ENCODE results near the gene CPT1A.

Gene CPT1A

DNA sequence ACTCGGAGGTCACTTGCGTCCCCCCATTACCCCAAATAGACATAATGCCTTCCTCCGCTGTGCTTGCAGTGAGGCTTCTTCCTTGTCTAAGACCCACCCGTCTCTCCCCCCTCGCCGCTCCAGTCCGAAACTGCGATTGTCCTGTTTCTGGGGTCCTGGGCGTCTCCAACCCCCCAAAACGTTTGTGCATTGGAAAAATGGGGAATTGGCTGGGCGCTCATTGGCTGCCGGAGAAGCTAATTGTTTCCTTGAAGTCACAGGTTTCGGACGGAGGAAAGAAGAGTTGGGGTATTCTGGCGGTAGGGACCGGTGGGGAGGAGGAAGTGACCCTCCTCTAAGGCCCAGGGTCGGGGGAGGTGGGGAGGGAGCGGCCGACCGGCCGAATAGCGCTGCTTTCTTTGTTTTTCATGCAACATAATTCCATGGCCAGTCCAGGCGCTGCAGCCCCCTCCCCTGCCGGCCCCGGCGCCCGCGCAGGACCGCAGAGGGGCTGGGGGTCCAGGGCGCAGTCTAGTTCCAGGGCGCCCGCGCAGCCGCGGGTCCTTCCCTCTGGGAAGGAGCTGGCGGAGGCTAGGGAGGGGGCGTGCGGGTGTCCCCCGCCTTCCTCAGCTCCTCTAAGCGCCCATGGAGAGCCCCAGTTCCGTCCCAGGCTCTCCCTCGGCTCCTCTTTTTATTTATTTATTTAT lies 12.7 kb upstream of the CPT1A start:
- DNase-seq (ENCODE audit: low spot score), result no peak

DNA sequence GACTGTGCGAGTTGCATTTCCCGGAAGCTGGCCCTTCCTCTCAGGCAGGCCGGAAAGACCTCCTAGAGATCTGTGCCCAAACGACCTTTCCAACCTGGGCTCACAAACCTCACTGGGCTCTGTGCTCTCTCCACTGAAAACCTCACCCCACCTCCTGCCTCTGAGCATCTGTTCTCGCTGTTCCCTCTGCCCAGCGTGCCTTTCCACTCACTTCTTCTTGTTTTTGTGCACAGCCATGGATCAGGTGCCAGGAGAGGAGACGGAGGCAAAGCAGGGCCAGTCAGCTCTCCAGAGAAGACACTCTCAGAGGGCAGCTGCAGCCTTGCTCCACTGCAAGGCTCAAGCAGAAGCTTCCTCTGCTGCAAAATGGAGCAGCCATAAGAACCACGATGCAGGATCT lies 10.9 kb upstream of the CPT1A start:
- no peak for DNase-seq (ENCODE audit: low spot score)

DNA sequence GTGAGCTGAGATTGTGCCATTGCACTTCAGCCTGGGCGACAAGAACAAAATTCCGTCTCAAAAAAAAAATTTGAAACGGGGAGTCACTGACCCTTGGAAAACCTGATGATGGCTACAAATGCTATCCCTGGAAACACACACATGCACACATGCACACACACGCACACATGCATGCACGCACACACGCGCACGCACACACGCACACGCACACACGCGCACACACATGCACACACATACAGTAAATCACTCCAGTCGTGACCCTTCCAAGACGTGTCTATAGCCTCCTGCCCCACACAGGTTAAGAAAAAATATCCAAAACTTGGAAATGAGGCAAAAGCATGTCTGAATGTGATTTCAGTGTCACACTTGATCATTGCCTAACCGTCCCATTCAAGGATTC lies 6.7 kb upstream of the CPT1A start:
- no peak for DNase-seq (ENCODE audit: low spot score)

DNA sequence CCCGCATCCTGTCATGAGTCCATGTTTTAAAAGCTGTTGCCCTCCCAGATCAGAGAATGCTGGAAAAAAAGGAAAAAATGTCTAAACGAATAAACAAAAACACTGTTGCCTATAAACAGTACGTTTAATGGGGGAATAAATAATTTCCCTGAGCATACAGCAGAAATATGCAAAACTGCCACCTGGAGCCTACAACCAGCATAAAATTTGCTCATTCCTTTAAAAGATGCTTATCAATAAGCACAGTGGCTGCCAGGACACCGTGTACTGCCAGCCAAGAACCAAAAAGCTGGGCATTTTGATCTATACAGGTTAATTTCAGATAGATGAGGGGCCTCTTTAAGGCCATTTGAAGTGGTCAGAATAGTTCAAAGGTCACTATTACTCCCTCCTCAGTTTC lies 5.7 kb upstream of the CPT1A start:
- DNase-seq (ENCODE audit: low spot score), result no peak

DNA sequence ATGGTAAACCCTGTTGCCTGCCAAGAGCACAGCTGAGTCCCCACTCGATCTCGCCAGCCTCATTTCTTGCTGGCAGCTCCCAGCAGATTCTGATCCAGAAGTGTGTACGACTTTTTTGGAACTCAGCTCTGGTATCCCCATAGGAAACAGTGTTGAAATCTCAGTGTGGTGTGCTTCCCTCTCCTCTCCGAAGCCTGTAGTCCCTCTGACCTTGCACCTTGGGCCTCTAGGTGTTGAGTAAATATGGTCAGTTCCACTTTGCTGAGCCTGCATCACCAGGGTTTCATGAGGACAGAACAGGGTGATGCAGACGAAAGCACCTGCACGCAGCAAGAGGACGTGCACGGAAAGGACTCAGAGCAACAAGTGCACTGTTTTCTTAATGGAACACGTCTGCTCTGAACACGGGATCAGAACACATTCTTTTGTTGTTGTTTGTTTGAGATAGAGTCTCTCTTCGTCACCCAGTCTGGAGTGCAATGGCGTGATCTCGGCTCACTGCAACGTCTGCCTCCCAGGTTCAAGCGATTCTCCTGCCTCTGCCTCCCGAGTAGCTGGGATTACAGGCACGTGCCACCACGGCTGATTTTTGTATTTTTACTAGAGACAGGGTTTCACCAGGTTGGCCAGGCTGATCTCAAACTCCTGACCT lies 3.8 kb upstream of the CPT1A start:
- DNase-seq (ENCODE audit: low spot score), result no peak

DNA sequence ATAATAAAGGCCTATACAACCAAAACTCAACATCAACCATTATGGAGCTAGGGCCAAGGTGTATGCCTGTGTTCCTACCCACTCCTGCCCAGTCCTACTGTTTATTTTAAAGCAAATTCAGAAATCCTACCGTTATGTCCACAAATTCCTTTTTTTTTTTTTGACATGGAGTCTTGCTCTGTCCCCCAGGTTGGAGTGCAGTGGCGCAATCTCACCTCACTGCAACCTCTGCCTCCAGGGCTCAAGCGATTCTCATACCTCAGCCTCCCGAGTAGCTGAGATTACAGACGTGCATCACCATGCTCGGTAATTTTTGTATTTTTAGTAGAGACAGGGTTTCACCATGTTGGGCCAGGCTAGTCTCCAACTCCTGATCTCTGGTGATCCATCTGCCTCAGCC lies 3.1 kb upstream of the CPT1A start:
- no peak for DNase-seq (ENCODE audit: low spot score)

DNA sequence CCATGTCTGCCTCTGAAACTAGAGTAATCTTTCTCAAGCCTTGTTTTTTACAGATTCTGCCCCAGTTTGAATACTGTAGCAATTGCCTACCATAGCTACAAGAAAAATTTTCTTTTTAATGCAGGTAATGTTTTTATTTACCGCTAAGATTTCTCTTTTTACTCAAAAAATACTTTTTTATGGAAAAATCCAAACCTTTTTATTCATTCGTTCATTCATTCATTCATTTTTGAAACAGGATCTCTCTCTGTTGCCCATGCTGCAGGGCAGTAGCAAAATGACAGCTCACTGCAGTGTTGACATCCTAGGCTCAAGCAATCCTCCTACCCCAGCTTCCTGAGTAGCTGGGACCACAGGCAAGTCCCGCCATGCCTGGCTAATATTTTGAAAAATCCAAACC lies 2.7 kb upstream of the CPT1A start:
- no peak for DNase-seq (ENCODE audit: low spot score)

DNA sequence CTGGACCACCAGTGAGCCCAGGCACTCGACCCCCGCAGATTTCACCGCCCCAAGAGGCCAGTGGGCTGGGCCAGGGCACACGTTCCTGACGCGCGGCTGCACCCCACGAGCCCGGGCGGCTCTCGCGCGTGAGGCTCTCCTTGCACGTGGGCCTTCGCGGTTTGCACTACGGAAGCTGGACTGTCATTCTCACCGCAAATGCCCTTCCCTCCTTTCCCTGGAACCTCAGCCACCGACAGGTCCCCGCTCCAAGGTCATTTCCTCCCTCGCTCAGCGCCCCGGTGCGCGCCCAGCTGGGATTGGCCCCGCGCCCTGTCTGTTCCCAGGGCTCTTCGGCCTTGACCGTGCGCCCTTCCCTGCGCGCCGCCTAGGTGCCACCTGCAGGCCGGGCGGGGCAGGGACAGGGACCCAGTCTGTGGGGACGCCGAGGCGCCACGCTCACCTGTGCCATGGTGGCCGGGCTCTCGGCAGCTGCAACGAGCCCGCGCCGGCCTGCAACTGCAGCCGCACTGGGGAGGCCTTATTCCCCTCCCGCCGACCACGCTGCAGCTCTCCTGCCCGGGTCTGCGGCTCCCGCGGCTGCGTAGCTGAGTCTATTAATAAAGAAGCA lies 2.1 kb upstream of the CPT1A start:
- DNase-seq (ENCODE audit: low spot score), result no peak

DNA sequence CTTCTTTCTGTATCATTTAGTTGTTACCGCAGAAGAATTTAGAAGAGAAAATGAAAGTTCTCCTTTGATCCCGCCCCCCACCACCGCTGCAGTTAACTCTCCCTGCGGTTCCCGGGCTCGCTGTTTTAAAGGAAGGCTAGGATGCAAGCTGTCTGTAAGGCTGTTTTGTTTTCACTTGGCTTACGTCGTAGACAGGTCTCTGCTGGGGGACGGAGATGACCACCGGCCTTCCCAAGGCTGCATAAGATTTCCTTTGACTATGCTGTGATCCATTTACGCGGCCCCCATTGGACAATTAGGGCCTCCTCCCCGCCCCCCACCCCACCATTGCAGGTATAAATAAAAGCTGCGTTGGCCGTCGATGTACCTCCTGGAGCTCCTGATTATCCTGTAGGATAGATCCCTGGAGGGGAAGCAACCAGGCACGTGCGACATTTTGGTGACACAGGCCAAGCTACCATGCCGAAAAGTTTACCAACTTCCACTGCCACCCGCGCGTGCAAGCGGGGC lies 1.4 kb upstream of the CPT1A start:
- DNase-seq (ENCODE audit: low spot score), result no peak

DNA sequence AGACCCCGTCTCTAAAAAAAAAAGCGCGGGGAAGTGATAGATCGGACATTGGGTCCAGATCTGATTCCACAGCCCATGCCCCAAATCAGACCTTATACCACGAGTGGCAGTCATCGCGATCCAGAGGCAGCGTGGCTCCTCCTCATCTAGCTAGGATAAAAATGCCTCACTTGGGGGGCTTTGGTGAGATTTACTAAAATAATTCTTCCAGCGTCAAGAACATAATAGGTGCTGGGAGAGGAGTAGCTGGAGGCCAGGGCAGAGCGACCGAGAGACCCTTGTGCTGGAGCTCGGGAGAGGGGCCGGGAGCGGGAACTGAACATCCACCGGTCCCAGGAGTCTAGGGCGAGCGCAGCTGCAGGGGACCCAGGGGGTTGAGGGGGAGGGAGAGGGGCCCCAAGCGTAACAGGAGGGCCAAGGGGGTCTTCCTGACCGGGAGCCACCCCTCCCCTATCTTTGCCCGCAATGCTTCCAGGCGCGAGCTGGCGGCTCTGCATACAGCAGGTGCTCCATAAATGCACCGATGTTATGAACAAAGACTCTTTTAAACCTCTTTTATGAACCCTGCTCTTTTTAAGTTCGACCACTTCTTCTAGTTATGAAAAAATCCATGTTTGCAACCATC lies 823 bp upstream of the CPT1A start:
- no peak for DNase-seq (ENCODE audit: low spot score)

DNA sequence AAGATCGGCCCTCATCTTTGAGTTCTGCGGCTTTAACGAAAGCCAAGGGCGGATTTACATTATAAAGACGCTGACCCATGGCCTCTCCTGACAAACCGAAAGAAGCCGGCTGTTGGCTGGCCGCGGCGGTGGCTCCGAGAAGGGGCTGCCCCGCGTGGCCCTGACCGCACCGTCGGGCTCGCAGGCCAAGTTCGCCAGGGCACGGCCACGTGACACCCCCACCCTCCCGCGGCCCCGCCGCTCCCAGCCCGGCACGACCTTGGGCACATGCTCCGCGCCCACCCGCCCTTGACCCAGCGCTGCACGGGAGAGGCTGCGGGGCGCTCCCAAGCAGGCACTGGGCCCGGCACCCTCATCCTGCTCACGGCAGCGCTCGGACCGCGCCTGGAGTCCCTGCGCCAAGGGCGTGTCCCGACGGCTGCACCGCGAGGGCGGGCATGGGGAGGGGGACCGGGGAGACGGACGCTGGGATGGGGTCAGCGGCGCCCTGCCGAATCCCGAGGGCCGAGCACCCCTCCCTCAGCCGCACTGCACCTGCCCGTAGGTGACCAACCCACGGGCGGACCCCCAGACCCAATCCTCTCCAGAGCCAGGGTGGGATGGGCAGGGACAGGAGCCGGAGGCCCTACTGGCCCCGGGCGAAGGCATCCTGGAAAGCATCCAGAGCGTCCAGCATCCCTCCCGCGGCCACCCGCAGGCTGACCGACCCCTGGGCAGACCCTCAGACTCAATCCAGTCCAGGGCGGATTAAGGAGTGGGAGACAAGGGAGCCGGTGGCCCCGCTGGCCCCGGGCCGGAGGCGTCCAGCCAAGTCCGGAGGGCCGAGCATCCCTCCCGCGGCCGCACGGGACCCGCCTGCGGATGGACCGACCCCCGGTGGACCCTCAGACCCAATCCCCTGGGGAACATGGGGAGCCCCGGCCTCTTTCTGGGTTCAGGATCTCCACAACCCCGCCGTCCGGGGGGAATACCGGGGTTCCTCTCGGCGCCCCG lies 759 bp downstream of the CPT1A start:
- DNase-seq (ENCODE audit: low spot score), result no peak

DNA sequence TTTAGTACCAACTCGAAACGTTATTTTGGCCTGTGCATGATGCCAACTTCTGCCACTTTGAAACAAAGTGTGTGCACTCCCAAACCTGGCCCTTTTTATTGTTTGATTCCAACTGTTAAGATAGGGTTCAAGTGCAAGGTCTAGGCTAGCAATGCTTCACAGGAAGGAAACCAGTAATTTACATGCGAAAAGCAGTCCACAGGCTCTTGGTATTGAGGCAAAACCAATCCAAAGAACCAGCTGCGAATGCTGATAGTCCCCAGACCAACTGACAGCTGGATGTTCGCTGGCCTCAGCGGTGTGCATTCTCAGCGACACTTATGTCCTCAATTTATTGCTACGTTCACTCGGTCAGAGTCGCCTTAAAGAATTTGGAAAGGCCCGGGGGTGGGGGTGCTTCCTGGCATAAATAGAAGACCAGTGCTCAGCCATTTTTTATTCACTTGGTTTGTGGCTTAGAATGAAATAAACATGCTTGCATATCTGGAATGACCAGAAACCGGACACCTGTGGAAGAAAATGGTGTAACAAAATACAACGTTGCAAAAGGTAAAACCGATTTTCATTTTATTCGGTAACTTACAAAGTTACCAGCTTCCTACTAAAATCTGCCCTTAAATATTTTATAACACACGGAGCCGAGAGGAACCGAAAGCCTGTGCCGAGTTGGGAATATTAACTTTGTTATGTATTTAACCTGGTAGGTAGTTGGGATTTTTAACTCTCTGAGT lies 1.6 kb downstream of the CPT1A start:
- DNase-seq (ENCODE audit: low spot score), result no peak

DNA sequence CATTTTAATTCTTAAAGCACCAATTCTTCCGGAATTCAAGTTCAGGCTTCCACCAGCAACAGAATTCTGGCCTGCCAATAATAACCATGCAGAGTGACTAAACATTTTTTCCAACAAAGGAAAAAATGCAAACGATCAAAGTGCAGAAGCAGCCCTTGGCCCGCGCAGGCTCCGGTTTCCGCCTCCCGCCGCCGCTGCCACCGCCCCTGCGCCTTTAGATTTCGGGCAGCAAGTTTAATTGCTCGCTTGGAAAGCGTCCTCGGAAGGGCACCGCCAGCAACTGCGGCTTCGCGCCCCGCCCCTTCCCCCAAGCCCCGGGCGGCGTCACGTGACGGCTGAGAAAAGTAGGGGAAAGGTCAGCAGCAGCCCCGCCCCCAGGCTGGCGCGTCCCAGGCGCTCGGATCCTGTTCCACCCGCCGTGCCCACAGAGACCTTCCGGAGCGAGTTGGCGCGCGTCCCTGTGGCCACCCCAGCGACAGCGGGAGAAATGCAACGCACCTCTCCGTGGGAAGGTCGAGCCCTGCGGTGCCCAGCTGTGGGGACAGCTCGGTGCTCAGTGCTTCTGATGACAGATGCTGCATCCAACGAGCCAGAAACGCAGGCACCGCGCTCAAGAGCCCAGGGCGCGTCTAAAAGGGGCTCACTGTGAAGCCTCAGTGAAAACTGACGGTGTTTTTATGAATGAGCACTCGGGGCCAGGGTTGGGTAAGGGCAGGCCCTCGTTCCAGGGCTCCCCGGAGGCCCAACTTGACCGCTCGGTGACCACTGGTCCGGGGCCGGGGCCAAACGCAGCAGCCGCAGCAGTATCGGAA lies 2.5 kb downstream of the CPT1A start:
- DNase-seq (ENCODE audit: low spot score), result peak; percentile 98

DNA sequence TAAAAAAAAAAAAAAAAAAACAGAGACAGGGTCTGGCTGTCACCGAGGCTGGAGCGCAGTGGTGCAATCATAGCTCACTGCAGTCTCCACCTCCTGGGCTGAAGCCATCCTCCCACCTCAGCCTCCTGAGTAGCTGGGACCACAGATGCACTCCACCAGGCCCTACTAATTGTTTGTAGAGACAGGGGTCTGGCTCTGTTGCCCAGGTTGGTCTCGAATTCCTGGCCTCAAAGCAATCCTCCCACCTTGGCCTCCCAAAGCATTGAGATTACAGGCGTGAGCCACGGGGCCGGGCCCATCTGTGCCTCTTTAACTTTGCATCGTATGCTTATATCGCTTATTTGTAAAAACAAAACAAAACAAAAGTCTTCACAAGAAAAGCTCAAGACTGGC lies 3.1 kb downstream of the CPT1A start:
- DNase-seq (ENCODE audit: low spot score), result no peak

DNA sequence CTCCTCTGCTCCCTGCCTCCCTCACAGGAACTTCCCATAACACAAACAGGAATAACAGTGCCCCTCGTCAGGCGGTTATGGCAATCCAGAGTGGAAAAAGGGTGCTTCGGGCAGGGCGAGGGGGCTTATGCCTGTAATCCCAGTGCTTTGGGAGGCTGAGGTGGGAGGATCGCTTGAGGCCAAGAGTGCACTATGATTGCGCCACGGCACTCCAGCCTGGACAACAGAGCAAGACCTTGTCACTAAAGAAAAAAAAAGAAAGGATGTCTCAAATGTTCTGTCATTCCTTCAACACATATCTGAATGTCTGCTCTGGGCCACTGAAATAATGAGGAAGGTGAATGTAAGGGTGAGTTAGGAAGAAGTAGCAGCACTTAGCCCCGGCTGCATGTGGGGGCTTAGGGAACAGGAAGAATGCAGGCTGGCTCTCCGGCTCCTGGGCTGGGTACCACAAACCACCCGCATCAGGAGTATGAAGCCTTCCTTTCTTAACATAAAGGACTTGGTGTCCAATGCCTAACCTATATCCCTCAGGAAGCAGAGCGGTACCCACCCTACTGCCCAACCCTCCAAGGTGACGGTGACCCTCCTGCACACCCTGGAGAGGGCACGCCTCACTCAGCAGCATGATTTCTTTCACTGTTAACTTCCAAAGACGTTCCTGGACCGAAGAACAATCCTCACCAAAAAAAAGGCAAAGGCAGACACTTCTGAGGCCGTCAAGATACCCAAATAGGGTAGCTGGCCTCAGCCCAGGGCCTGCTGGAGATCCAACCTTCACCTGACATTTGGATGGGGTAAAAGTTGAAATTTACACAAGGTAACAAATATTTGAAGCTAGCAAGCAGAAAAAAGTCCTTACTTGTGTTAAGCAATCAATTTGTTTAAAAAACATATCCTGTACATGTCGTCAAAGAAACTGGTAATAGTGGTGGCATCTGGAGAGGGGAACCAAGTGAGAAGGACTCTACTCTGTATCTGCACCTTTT lies 3.8 kb downstream of the CPT1A start:
- no peak for DNase-seq (ENCODE audit: low spot score)

DNA sequence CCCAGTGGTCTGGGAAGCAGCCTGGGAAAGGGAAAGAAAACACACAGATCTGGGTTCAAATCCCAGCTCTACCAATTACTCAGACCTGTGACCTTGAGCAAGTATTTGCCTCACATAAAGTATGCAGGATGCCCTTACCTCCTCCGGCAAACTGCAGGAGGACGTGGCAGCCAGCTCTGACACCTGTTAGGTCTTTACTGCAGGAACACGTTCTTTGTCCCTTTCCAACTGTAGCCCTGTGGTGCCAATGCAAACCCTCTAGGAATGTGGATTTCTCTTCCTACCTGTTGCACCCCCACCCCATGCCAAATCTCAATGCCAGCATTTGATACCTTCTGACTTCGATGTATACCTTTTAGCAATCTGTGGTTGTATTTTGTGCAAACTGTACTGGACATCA lies 6.0 kb downstream of the CPT1A start:
- DNase-seq (ENCODE audit: low spot score), result no peak

DNA sequence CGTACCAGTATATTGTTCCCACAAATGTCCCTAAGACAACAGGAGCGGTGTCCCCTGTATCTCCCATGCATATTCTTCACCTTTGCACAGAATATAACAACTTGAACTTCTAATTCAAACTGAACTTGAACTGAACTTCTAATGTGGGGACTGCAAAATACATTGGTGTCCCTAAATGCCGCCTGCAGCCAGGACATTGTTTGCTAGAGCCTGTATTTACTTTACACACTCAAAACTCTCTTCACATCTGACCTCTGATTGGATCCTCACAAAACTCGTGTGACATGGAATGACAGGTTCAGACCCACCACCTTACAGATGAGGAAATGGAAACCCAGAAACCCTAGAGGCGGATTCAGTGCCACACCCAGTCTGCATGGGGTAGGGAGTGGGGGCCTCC lies 6.4 kb downstream of the CPT1A start:
- DNase-seq (ENCODE audit: low spot score), result no peak

DNA sequence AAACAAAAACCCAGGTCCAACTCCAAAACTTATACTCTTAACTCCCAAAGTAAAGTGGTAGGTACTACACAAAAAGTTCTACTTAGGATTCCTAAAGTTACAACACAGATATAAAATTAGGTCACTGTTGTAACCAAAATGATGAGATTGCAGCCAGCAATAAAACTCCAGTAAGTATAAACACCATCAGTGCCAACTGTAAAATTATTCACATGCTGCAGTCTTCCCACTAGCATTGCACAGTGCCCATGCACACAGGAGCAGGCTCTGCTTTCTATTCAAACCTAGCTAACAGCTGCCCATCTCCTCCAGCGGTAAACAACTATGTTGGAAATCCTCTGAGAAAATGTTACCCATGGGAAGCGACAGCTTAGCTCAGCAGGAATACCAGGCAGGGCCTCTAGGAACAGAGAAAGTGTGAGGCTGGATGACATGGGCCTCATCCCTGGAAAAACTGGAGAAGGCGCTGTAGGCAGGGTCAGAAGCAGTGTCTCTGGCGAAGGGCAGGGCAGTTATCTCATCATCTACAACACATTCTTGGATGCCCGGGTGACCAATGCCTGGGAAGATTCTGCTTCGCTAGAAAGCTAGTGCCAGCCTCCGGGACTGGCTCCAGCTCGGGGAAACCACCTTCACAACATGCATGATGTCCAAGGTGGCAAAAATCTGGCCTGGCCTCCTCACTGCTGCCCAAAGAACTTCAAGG lies 9.1 kb downstream of the CPT1A start:
- no peak for DNase-seq (ENCODE audit: low spot score)
